Epithelial cell of proximal tubule (primary cell): ENCODE results near the gene ZNF398. TPM values are rescaled to one million over a fixed set of nuclear protein-coding genes. Genes with fewer than 3 reads are reported as not detected.

ENCODE experiments used
- DNase-seq: peaks from one replicate; pipeline ENCODE4 v3.0.0-alpha.2; 2011; ENCODE audit warnings: low read depth
- H3K4me3 ChIP-seq: 2 replicates; pipeline ENCODE4 v1.5.1; 2011; ENCODE audit warnings: low read depth, mild to moderate bottlenecking, low read length
- CTCF ChIP-seq: conservative IDR thresholded peaks from 2 replicates; pipeline ENCODE4 v1.5.1; 2012; ENCODE audit warnings: low read depth, mild to moderate bottlenecking, low read length
- total RNA-seq: library from RNA; depleted of rRNA; stranded (reverse); fragments of >200 nt; gene quantifications from 2 replicates; pipeline ENCODE4 v1.2.3, GENCODE V29; 2015

The ZNF398 gene
- total RNA-seq, 1 donor from 2014 or later = 11.1 TPM

- DNase-seq = no peak
- no peak overlapping the region for H3K4me3 ChIP-seq
- no peak for TF ChIP-seq CTCF
Observed at GRCh38 chr7:149171892-149172533, 24.8 kb downstream of the ZNF398 start.

GRCh38 chr7:149172534-149172920, 25.3 kb downstream of the ZNF398 start:
- TF ChIP-seq CTCF = no peak
- H3K4me3 ChIP-seq = no peak overlapping the region
- DNase-seq = no peak

GRCh38 chr7:149175150-149175549, 27.9 kb downstream of the ZNF398 start:
- no peak for TF ChIP-seq CTCF
- DNase-seq = no peak
- H3K4me3 ChIP-seq = no peak overlapping the region

GRCh38 chr7:149179241-149179640, 32.0 kb downstream of the ZNF398 start:
- DNase-seq = no peak
- no peak overlapping the region for H3K4me3 ChIP-seq
- no peak for TF ChIP-seq CTCF

GRCh38 chr7:149180722-149181449, 33.6 kb downstream of the ZNF398 start:
- H3K4me3 ChIP-seq = no peak overlapping the region
- no peak for DNase-seq
- TF ChIP-seq CTCF = no peak

- no peak for TF ChIP-seq CTCF
- no peak for DNase-seq
- no peak overlapping the region for H3K4me3 ChIP-seq
Observed at GRCh38 chr7:149181450-149181790, 34.2 kb downstream of the ZNF398 start.

GRCh38 chr7:149184274-149184673, 37.0 kb downstream of the ZNF398 start:
- no peak for DNase-seq
- no peak overlapping the region for H3K4me3 ChIP-seq
- no peak for TF ChIP-seq CTCF
